Endodermal cell (in vitro differentiated cells): Measurements from ENCODE around the gene PWWP2A. TPM values are rescaled to one million over a fixed set of nuclear protein-coding genes. Genes with fewer than 3 reads are reported as not detected.
"Not testable (repeated sequence)": the region's sequence is repeated elsewhere in the genome, so short reads cannot be mapped to it uniquely, and the experiment has no call there.

Experiments
- DNase-seq: peaks from one replicate; pipeline ENCODE4 v3.0.0-alpha.2; 2017
- H3K27ac ChIP-seq: 2 replicates; pipeline ENCODE4 v1.5.1; 2013; ENCODE audit warnings: mild to moderate bottlenecking, low read depth, low read length, moderate library complexity
- H3K27me3 ChIP-seq: 2 replicates; pipeline ENCODE4 v1.6.1; 2013; ENCODE audit warnings: mild to moderate bottlenecking, low read length, moderate library complexity; ENCODE audit not compliant: insufficient read depth, control insufficient read depth, poor library complexity, severe bottlenecking
- H3K36me3 ChIP-seq: 2 replicates; pipeline ENCODE4 v1.7.0; 2013; ENCODE audit warnings: mild to moderate bottlenecking, low read length, moderate library complexity; ENCODE audit not compliant: control insufficient read depth, insufficient read depth
- H3K4me1 ChIP-seq: one replicate; pipeline ENCODE4 v1.7.0; 2013; ENCODE audit warnings: low read length; ENCODE audit not compliant: control insufficient read depth, insufficient read depth
- H3K4me3 ChIP-seq: 2 replicates; pipeline ENCODE4 v1.5.1; 2013; ENCODE audit warnings: mild to moderate bottlenecking, low read length, moderate library complexity
- H3K9ac ChIP-seq: 2 replicates; pipeline ENCODE4 v1.6.1; 2013; ENCODE audit warnings: mild to moderate bottlenecking, low read length, moderate library complexity; ENCODE audit not compliant: poor library complexity, severe bottlenecking; ENCODE audit errors: extremely low read depth
- H3K9me3 ChIP-seq: 2 replicates; pipeline ENCODE4 v1.6.1; 2013; ENCODE audit warnings: mild to moderate bottlenecking, low read length, moderate library complexity; ENCODE audit not compliant: control insufficient read depth
- H3K27ac Mint-ChIP-seq: 2 replicates; pipeline ENCODE4 v1.8.0; 2020; ENCODE audit warnings: mixed read lengths
- H3K27me3 Mint-ChIP-seq: 2 replicates; pipeline ENCODE4 v1.8.0; 2021; ENCODE audit warnings: mild to moderate bottlenecking, mixed read lengths; ENCODE audit not compliant: insufficient read depth
- H3K36me3 Mint-ChIP-seq: 2 replicates; pipeline ENCODE4 v1.8.0; 2020; ENCODE audit warnings: low read depth, mixed read lengths
- H3K4me1 Mint-ChIP-seq: 2 replicates; pipeline ENCODE4 v1.8.0; 2020; ENCODE audit warnings: mixed read lengths
- H3K4me3 Mint-ChIP-seq: 2 replicates; pipeline ENCODE4 v1.8.0; 2020; ENCODE audit warnings: mild to moderate bottlenecking, moderate library complexity, mixed read lengths
- H3K9me3 Mint-ChIP-seq: 2 replicates; pipeline ENCODE4 v1.8.0; 2020; ENCODE audit warnings: mild to moderate bottlenecking, mixed read lengths
- CTCF ChIP-seq: fragments of 200-600 bp; sonication (generic); conservative IDR thresholded peaks from 2 replicates; pipeline ENCODE4 v1.5.0; 2021; ENCODE audit warnings: antibody characterized with exemption, mild to moderate bottlenecking
- whole genome bisulfite sequencing, 2 experiments: methylation state at CpG; one replicate each; pipeline versions ENCODE4 v1.1.5 to v1.1.7; 2013; ENCODE audit warnings: missing lambda C conversion rate in 2 of 2, mixed read lengths in 1 of 2; ENCODE audit not compliant: insufficient coverage in 1 of 2, insufficient read length in 1 of 2; 5-methylcytosine and 5-hydroxymethylcytosine counted together
- total RNA-seq, 2 donors: library from RNA; stranded (reverse); fragmentation: NEBNext Ultra II Directional in 1 of 2; extraction: Animal tissue kit (Norgen Biotek cat#: 25700) in 1 of 2; gene quantifications; 2 replicates in 1 of 2; 3 replicates in 1 of 2; pipeline ENCODE4 v1.2.1, GENCODE V29; 2021

Gene PWWP2A
- total RNA-seq, 2 donors from 2014 or later, result 51.0 to 52.6 TPM

GRCh38 chr5:160071516-160071915 is 47.7 kb downstream of the PWWP2A start:
- Histone ChIP-seq H3K27ac (no peak overlapping the region), H3K27me3 (no peaks in the 10 kb centered on the region), H3K9ac (no peak overlapping the region), H3K9me3 (no peaks in the 10 kb centered on the region), H3K36me3 (peaks cover 18% of the 10 kb centered on the region), H3K4me1 (peaks cover 8% of the 10 kb centered on the region), H3K4me3 (no peak overlapping the region)
- no peak overlapping the region for H3K4me3 Mint-ChIP-seq
- H3K9me3 Mint-ChIP-seq, result no peaks in the 10 kb centered on the region
- peaks cover 11% of the 10 kb centered on the region for H3K36me3 Mint-ChIP-seq
- peaks cover 11% of the 10 kb centered on the region for H3K4me1 Mint-ChIP-seq
- no peak for DNase-seq
- H3K27me3 Mint-ChIP-seq, result no peaks in the 10 kb centered on the region
- no peak overlapping the region for H3K27ac Mint-ChIP-seq
- 92 to 97% methylated on average over 6 to 8 of the region's 8 CpGs for WGBS, 2 experiments
- TF ChIP-seq CTCF, result no peak

GRCh38 chr5:160069120-160069519 is 50.1 kb downstream of the PWWP2A start:
- not testable (repeated sequence) for H3K4me3 Mint-ChIP-seq, H3K27me3 ChIP-seq, H3K27ac ChIP-seq, H3K9me3 Mint-ChIP-seq, H3K4me3 ChIP-seq, H3K27ac Mint-ChIP-seq, H3K36me3 Mint-ChIP-seq, H3K9ac ChIP-seq, H3K27me3 Mint-ChIP-seq, DNase-seq, H3K9me3 ChIP-seq
- H3K4me1 Mint-ChIP-seq, result peaks cover 24% of the 10 kb centered on the region
- H3K36me3 ChIP-seq, result peaks cover 26% of the 10 kb centered on the region
- 90 to 92% methylated on average over 4 to 5 of the region's 5 CpGs for WGBS, 2 experiments
- peaks cover 15% of the 10 kb centered on the region for H3K4me1 ChIP-seq

GRCh38 chr5:160064995-160065614 is 54.1 kb downstream of the PWWP2A start:
- DNase-seq, result peak; percentile 30
- H3K9ac ChIP-seq, result no peak overlapping the region
- Mint-ChIP-seq H3K36me3 (peaks cover 11% of the 10 kb centered on the region), H3K27ac (peak overlapping the region; percentile 0), H3K4me1 (peaks cover 20% of the 10 kb centered on the region), H3K27me3 (no peaks in the 10 kb centered on the region), H3K9me3 (no peaks in the 10 kb centered on the region), H3K4me3 (no peak overlapping the region)
- H3K36me3 ChIP-seq, result peaks cover 53% of the 10 kb centered on the region
- H3K27me3 ChIP-seq, result no peaks in the 10 kb centered on the region
- no peaks in the 10 kb centered on the region for H3K9me3 ChIP-seq
- no peak for TF ChIP-seq CTCF
- peaks cover 15% of the 10 kb centered on the region for H3K4me1 ChIP-seq
- no peak overlapping the region for H3K27ac ChIP-seq
- H3K4me3 ChIP-seq, result no peak overlapping the region
- 87 to 93% methylated on average over 3 to 9 of the region's 9 CpGs for WGBS, 2 experiments

- Histone ChIP-seq H3K36me3 (peaks cover 54% of the 10 kb centered on the region), H3K9ac (no peak overlapping the region), H3K9me3 (no peaks in the 10 kb centered on the region), H3K27me3 (no peaks in the 10 kb centered on the region), H3K4me3 (no peak overlapping the region), H3K4me1 (peaks cover 15% of the 10 kb centered on the region), H3K27ac (no peak overlapping the region)
- Mint-ChIP-seq H3K4me3 (no peak overlapping the region), H3K36me3 (peaks cover 14% of the 10 kb centered on the region), H3K4me1 (peaks cover 20% of the 10 kb centered on the region), H3K9me3 (no peaks in the 10 kb centered on the region), H3K27me3 (no peaks in the 10 kb centered on the region), H3K27ac (no peak overlapping the region)
- no peak for TF ChIP-seq CTCF
- DNase-seq, result no peak
- WGBS, 2 experiments, result 80 to 84% methylated on average over 1 of the region's 1 CpG
Measured at GRCh38 chr5:160064417-160064810, 54.8 kb downstream of the PWWP2A start.
